ENCODE data around the gene RALGPS1.

RALGPS1 gene

GRCh38 chr9:127102788-127103187 is 188.2 kb downstream of the RALGPS1 start:
- Histone ChIP-seq H3K27ac (ENCODE audit: low read length) (no peak overlapping the region), H3K9me3 (ENCODE audit: control insufficient read depth, low read depth, low read length) (no peaks in the 10 kb centered on the region), H3K4me3 (ENCODE audit: low read length) (no peak overlapping the region), H3K27me3 (ENCODE audit: control insufficient read depth, insufficient read depth, low read length) (no peaks in the 10 kb centered on the region), H3K4me1 (ENCODE audit: control insufficient read depth, low read depth, low read length) (no peaks in the 10 kb centered on the region), H3K36me3 (ENCODE audit: control insufficient read depth, low read depth, low read length) (no peaks in the 10 kb centered on the region), H3K9ac (ENCODE audit: low read length) (no peak overlapping the region)

GRCh38 chr9:127104581-127105311 is 190.2 kb downstream of the RALGPS1 start:
- H3K27ac ChIP-seq (ENCODE audit: low read length): no peak overlapping the region
- H3K9me3 ChIP-seq (ENCODE audit: control insufficient read depth, low read depth, low read length): no peaks in the 10 kb centered on the region
- H3K27me3 ChIP-seq (ENCODE audit: control insufficient read depth, insufficient read depth, low read length): no peaks in the 10 kb centered on the region
- no peak overlapping the region for H3K9ac ChIP-seq (ENCODE audit: low read length)
- no peaks in the 10 kb centered on the region for H3K36me3 ChIP-seq (ENCODE audit: control insufficient read depth, low read depth, low read length)
- no peak overlapping the region for H3K4me3 ChIP-seq (ENCODE audit: low read length)
- H3K4me1 ChIP-seq (ENCODE audit: control insufficient read depth, low read depth, low read length): no peaks in the 10 kb centered on the region

GRCh38 chr9:127105805-127106465 is 191.4 kb downstream of the RALGPS1 start:
- H3K27me3 ChIP-seq (ENCODE audit: control insufficient read depth, insufficient read depth, low read length): no peaks in the 10 kb centered on the region
- no peak overlapping the region for H3K4me3 ChIP-seq (ENCODE audit: low read length)
- H3K9ac ChIP-seq (ENCODE audit: low read length): no peak overlapping the region
- H3K36me3 ChIP-seq (ENCODE audit: control insufficient read depth, low read depth, low read length): no peaks in the 10 kb centered on the region
- peaks cover 2% of the 10 kb centered on the region for H3K4me1 ChIP-seq (ENCODE audit: control insufficient read depth, low read depth, low read length)
- H3K9me3 ChIP-seq (ENCODE audit: control insufficient read depth, low read depth, low read length): no peaks in the 10 kb centered on the region
- no peak overlapping the region for H3K27ac ChIP-seq (ENCODE audit: low read length)

GRCh38 chr9:127106466-127106855 is 191.9 kb downstream of the RALGPS1 start:
- Histone ChIP-seq H3K27me3 (ENCODE audit: control insufficient read depth, insufficient read depth, low read length) (no peaks in the 10 kb centered on the region), H3K9me3 (ENCODE audit: control insufficient read depth, low read depth, low read length) (no peaks in the 10 kb centered on the region), H3K4me3 (ENCODE audit: low read length) (no peak overlapping the region), H3K36me3 (ENCODE audit: control insufficient read depth, low read depth, low read length) (no peaks in the 10 kb centered on the region), H3K9ac (ENCODE audit: low read length) (no peak overlapping the region), H3K4me1 (ENCODE audit: control insufficient read depth, low read depth, low read length) (peaks cover 7% of the 10 kb centered on the region), H3K27ac (ENCODE audit: low read length) (no peak overlapping the region)

- Histone ChIP-seq H3K36me3 (ENCODE audit: control insufficient read depth, low read depth, low read length) (no peaks in the 10 kb centered on the region), H3K4me3 (ENCODE audit: low read length) (no peak overlapping the region), H3K27me3 (ENCODE audit: control insufficient read depth, insufficient read depth, low read length) (no peaks in the 10 kb centered on the region), H3K27ac (ENCODE audit: low read length) (no peak overlapping the region), H3K4me1 (ENCODE audit: control insufficient read depth, low read depth, low read length) (peaks cover 15% of the 10 kb centered on the region), H3K9me3 (ENCODE audit: control insufficient read depth, low read depth, low read length) (no peaks in the 10 kb centered on the region), H3K9ac (ENCODE audit: low read length) (no peak overlapping the region)
Observed at GRCh38 chr9:127107171-127107928, 192.8 kb downstream of the RALGPS1 start.

- Histone ChIP-seq H3K4me1 (ENCODE audit: control insufficient read depth, low read depth, low read length) (peaks cover 23% of the 10 kb centered on the region), H3K9me3 (ENCODE audit: control insufficient read depth, low read depth, low read length) (no peaks in the 10 kb centered on the region), H3K27me3 (ENCODE audit: control insufficient read depth, insufficient read depth, low read length) (no peaks in the 10 kb centered on the region), H3K27ac (ENCODE audit: low read length) (no peak overlapping the region), H3K36me3 (ENCODE audit: control insufficient read depth, low read depth, low read length) (no peaks in the 10 kb centered on the region), H3K4me3 (ENCODE audit: low read length) (no peak overlapping the region), H3K9ac (ENCODE audit: low read length) (no peak overlapping the region)
Observed at GRCh38 chr9:127107929-127108876, 193.6 kb downstream of the RALGPS1 start.

GRCh38 chr9:127109212-127109711 is 194.7 kb downstream of the RALGPS1 start:
- Histone ChIP-seq H3K27me3 (ENCODE audit: control insufficient read depth, insufficient read depth, low read length) (no peaks in the 10 kb centered on the region), H3K9me3 (ENCODE audit: control insufficient read depth, low read depth, low read length) (no peaks in the 10 kb centered on the region), H3K9ac (ENCODE audit: low read length) (no peak overlapping the region), H3K36me3 (ENCODE audit: control insufficient read depth, low read depth, low read length) (no peaks in the 10 kb centered on the region), H3K4me1 (ENCODE audit: control insufficient read depth, low read depth, low read length) (peaks cover 29% of the 10 kb centered on the region), H3K4me3 (ENCODE audit: low read length) (no peak overlapping the region), H3K27ac (ENCODE audit: low read length) (no peak overlapping the region)

- H3K27ac ChIP-seq (ENCODE audit: low read length): peak overlapping the region; percentile 89
- peak overlapping the region; percentile 48 for H3K9ac ChIP-seq (ENCODE audit: low read length)
- no peaks in the 10 kb centered on the region for H3K36me3 ChIP-seq (ENCODE audit: control insufficient read depth, low read depth, low read length)
- peak overlapping the region; percentile 6 for H3K4me3 ChIP-seq (ENCODE audit: low read length)
- no peaks in the 10 kb centered on the region for H3K9me3 ChIP-seq (ENCODE audit: control insufficient read depth, low read depth, low read length)
- peaks cover 29% of the 10 kb centered on the region for H3K4me1 ChIP-seq (ENCODE audit: control insufficient read depth, low read depth, low read length)
- H3K27me3 ChIP-seq (ENCODE audit: control insufficient read depth, insufficient read depth, low read length): no peaks in the 10 kb centered on the region
Observed at GRCh38 chr9:127112056-127112455, 197.5 kb downstream of the RALGPS1 start.

GRCh38 chr9:127112735-127113161 is 198.2 kb downstream of the RALGPS1 start:
- H3K4me3 ChIP-seq (ENCODE audit: low read length): no peak overlapping the region
- no peak overlapping the region for H3K27ac ChIP-seq (ENCODE audit: low read length)
- no peaks in the 10 kb centered on the region for H3K9me3 ChIP-seq (ENCODE audit: control insufficient read depth, low read depth, low read length)
- no peak overlapping the region for H3K9ac ChIP-seq (ENCODE audit: low read length)
- H3K4me1 ChIP-seq (ENCODE audit: control insufficient read depth, low read depth, low read length): peaks cover 29% of the 10 kb centered on the region
- H3K36me3 ChIP-seq (ENCODE audit: control insufficient read depth, low read depth, low read length): no peaks in the 10 kb centered on the region
- no peaks in the 10 kb centered on the region for H3K27me3 ChIP-seq (ENCODE audit: control insufficient read depth, insufficient read depth, low read length)

GRCh38 chr9:127113191-127113972 is 198.8 kb downstream of the RALGPS1 start:
- no peaks in the 10 kb centered on the region for H3K36me3 ChIP-seq (ENCODE audit: control insufficient read depth, low read depth, low read length)
- H3K4me3 ChIP-seq (ENCODE audit: low read length): no peak overlapping the region
- H3K4me1 ChIP-seq (ENCODE audit: control insufficient read depth, low read depth, low read length): peaks cover 29% of the 10 kb centered on the region
- no peaks in the 10 kb centered on the region for H3K27me3 ChIP-seq (ENCODE audit: control insufficient read depth, insufficient read depth, low read length)
- H3K27ac ChIP-seq (ENCODE audit: low read length): no peak overlapping the region
- no peak overlapping the region for H3K9ac ChIP-seq (ENCODE audit: low read length)
- H3K9me3 ChIP-seq (ENCODE audit: control insufficient read depth, low read depth, low read length): no peaks in the 10 kb centered on the region

Measured in iPS-18a (cell line).